Neural cell (in vitro differentiated cells): ENCODE measurements around the gene SLFNL1. TPM values are rescaled to one million over a fixed set of nuclear protein-coding genes. Genes with fewer than 3 reads are reported as not detected.

Source experiments
- H2AFZ ChIP-seq: fragments of 200-600, 300-800 bp; sonication (generic), shearing (Covaris generic); 2 replicates; pipeline ENCODE4 v1.6.0; 2014; ENCODE audit warnings: low read depth, mild to moderate bottlenecking, antibody characterized with exemption, low read length, moderate library complexity
- H3F3A ChIP-seq: fragments of 200-600 bp; shearing (Covaris generic); 2 replicates; pipeline ENCODE4 v1.6.1; 2016; ENCODE audit warnings: mild to moderate bottlenecking, moderate library complexity, mixed read lengths, antibody characterized with exemption, low read length; ENCODE audit not compliant: insufficient read depth, poor library complexity, severe bottlenecking
- H3K27ac ChIP-seq: fragments of 200-600, 300-800 bp; sonication (generic), shearing (Covaris generic); 2 replicates; pipeline ENCODE4 v1.5.1; 2014; ENCODE audit warnings: mild to moderate bottlenecking, low read length, moderate library complexity
- H3K27me3 ChIP-seq: fragments of 300-800, 200-600 bp; sonication (generic), shearing (Covaris generic); 2 replicates; pipeline ENCODE4 v1.6.0; 2014; ENCODE audit warnings: mild to moderate bottlenecking, low read depth, low read length, moderate library complexity; ENCODE audit not compliant: insufficient read depth
- H3K36me3 ChIP-seq: fragments of 300-800, 200-600 bp; sonication (generic), shearing (Covaris generic); 2 replicates; pipeline ENCODE4 v1.5.1; 2014; ENCODE audit warnings: mild to moderate bottlenecking, antibody characterized with exemption, low read length, moderate library complexity; ENCODE audit not compliant: insufficient read depth
- H3K4me2 ChIP-seq: fragments of 300-800, 200-600 bp; sonication (generic), shearing (Covaris generic); 2 replicates; pipeline ENCODE4 v1.6.0; 2014; ENCODE audit warnings: mild to moderate bottlenecking, low read length
- H3K4me3 ChIP-seq: fragments of 300-800, 200-600 bp; sonication (generic), shearing (Covaris generic); 2 replicates; pipeline ENCODE4 v1.5.1; 2014; ENCODE audit warnings: mild to moderate bottlenecking, low read length, moderate library complexity
- H3K79me2 ChIP-seq: fragments of 200-600 bp; shearing (Covaris generic); replicated peaks from 2 replicates; pipeline ENCODE4 v1.6.0; 2014; ENCODE audit warnings: mild to moderate bottlenecking, low read length, moderate library complexity; ENCODE audit not compliant: insufficient read depth
- H3K9ac ChIP-seq: fragments of 300-800, 200-600 bp; sonication (generic), shearing (Covaris generic); 2 replicates; pipeline ENCODE4 v1.6.1; 2016; ENCODE audit warnings: mild to moderate bottlenecking, low read length, mixed read lengths
- H3K9me2 ChIP-seq: fragments of 200-600 bp; shearing (Covaris generic); 2 replicates; pipeline ENCODE4 v1.6.1; 2016; ENCODE audit warnings: mild to moderate bottlenecking, low read length, mixed read lengths; ENCODE audit not compliant: insufficient read depth
- H3K9me3 ChIP-seq: fragments of 200-600, 300-800 bp; sonication (generic), shearing (Covaris generic); 2 replicates; pipeline ENCODE4 v1.6.1; 2016; ENCODE audit warnings: mild to moderate bottlenecking, mixed run types, low read length, moderate library complexity, mixed read lengths
- H4K20me1 ChIP-seq: fragments of 200-600 bp; shearing (Covaris generic); 2 replicates; pipeline ENCODE4 v1.6.1; 2016; ENCODE audit warnings: mild to moderate bottlenecking, mixed run types; ENCODE audit not compliant: insufficient read depth
- EP300 ChIP-seq: fragments of 450-650 bp; conservative IDR thresholded peaks from 2 replicates; pipeline ENCODE4 v1.6.1; 2014; ENCODE audit warnings: antibody characterized with exemption, mild to moderate bottlenecking, moderate library complexity; ENCODE audit not compliant: poor library complexity, severe bottlenecking
- EZH2 ChIP-seq: fragments of 200-600, 300-800 bp; shearing (Covaris generic), sonication (generic); IDR thresholded peaks from 2 replicates; pipeline ENCODE4 v1.6.1; 2014; ENCODE audit warnings: antibody characterized with exemption, low read length, borderline replicate concordance, mild to moderate bottlenecking; ENCODE audit not compliant: insufficient read depth, poor library complexity, severe bottlenecking
- MXI1 ChIP-seq: fragments of 450-650 bp; conservative IDR thresholded peaks from 2 replicates; pipeline ENCODE4 v1.6.1; 2014; ENCODE audit warnings: antibody characterized with exemption, mild to moderate bottlenecking; ENCODE audit not compliant: poor library complexity, severe bottlenecking
- POLR2AphosphoS5 ChIP-seq: IDR thresholded peaks from 2 replicates; pipeline ENCODE4 v1.6.1; 2012
- RAD21 ChIP-seq: fragments of 450-650 bp; conservative IDR thresholded peaks from 2 replicates; pipeline ENCODE4 v1.6.1; 2014; ENCODE audit warnings: antibody characterized with exemption, mild to moderate bottlenecking, moderate library complexity
- REST ChIP-seq: IDR thresholded peaks from 2 replicates; pipeline ENCODE4 v1.6.1; 2012; ENCODE audit warnings: borderline replicate concordance
- SMC3 ChIP-seq: fragments of 450-650 bp; conservative IDR thresholded peaks from 2 replicates; pipeline ENCODE4 v1.6.1; 2014; ENCODE audit warnings: antibody characterized with exemption, mild to moderate bottlenecking, moderate library complexity; ENCODE audit not compliant: poor library complexity
- TAF1 ChIP-seq: IDR thresholded peaks from 2 replicates; pipeline ENCODE4 v1.6.1; 2012; ENCODE audit warnings: low read depth
- polyA plus RNA-seq: library from polyadenylated mRNA; depleted of rRNA; stranded (reverse); fragments of >200 nt; gene quantifications from 2 replicates; pipeline ENCODE4 v1.2.3, GENCODE V29; 2014
- TF ChIP-seq, protein P1 (sequence below): fragments of 450-650 bp; IDR thresholded peaks from 2 replicates; pipeline ENCODE4 v1.5.1; 2014; ENCODE audit warnings: antibody characterized with exemption, mild to moderate bottlenecking, moderate library complexity; ENCODE audit not compliant: poor library complexity, severe bottlenecking

Gene SLFNL1
- polyA plus RNA-seq, 1 donor from 2014 or later: 0.26 TPM

DNA sequence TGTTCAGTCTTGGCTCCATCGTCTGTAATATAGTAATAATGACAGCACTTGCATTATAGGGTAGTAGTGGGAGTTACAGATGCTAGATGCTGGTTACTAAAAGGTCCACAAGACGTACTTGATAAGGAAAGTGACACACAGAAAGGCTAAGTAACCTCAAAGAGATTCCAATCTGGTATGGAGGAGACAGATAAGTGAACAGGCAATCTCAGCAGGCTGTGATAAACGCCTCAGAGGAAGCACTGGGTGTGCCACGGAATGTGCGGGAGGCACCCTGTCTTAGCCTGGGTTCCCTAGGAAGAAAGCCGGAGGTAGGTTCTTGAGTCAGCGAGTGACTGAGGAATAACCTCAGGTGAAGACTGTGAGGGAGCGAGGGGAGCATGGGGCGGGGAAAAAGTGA lies 46.6 kb downstream of the SLFNL1 start:
- TF ChIP-seq SMC3 (no peak), POLR2AphosphoS5 (no peak), RAD21 (no peak), MXI1 (no peak), EZH2 (no peak), TAF1 (no peak), REST (no peak), EP300 (no peak)
- TF ChIP-seq, protein P1, sequence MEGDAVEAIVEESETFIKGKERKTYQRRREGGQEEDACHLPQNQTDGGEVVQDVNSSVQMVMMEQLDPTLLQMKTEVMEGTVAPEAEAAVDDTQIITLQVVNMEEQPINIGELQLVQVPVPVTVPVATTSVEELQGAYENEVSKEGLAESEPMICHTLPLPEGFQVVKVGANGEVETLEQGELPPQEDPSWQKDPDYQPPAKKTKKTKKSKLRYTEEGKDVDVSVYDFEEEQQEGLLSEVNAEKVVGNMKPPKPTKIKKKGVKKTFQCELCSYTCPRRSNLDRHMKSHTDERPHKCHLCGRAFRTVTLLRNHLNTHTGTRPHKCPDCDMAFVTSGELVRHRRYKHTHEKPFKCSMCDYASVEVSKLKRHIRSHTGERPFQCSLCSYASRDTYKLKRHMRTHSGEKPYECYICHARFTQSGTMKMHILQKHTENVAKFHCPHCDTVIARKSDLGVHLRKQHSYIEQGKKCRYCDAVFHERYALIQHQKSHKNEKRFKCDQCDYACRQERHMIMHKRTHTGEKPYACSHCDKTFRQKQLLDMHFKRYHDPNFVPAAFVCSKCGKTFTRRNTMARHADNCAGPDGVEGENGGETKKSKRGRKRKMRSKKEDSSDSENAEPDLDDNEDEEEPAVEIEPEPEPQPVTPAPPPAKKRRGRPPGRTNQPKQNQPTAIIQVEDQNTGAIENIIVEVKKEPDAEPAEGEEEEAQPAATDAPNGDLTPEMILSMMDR: no peak
- Histone ChIP-seq H3K36me3 (no peaks in the 10 kb centered on the region), H3F3A (no peaks in the 10 kb centered on the region), H3K9me3 (no peaks in the 10 kb centered on the region), H3K9me2 (no peaks in the 10 kb centered on the region), H3K4me3 (no peak overlapping the region), H3K4me2 (no peak overlapping the region), H3K79me2 (no peaks in the 10 kb centered on the region), H3K27ac (no peak overlapping the region), H3K9ac (no peak overlapping the region), H4K20me1 (no peaks in the 10 kb centered on the region), H2AFZ (no peak overlapping the region), H3K27me3 (no peaks in the 10 kb centered on the region)

GRCh38 chr1:40973912-40974311 lies 47.6 kb downstream of the SLFNL1 start:
- Histone ChIP-seq H3K27ac (no peak overlapping the region), H4K20me1 (no peaks in the 10 kb centered on the region), H3K27me3 (no peaks in the 10 kb centered on the region), H3K9me3 (no peaks in the 10 kb centered on the region), H3K4me3 (no peak overlapping the region), H3K79me2 (no peaks in the 10 kb centered on the region), H2AFZ (no peak overlapping the region), H3F3A (no peaks in the 10 kb centered on the region), H3K9me2 (no peaks in the 10 kb centered on the region), H3K4me2 (no peak overlapping the region), H3K9ac (no peak overlapping the region), H3K36me3 (no peaks in the 10 kb centered on the region)
- TF ChIP-seq RAD21: no peak
- no peak for TF ChIP-seq POLR2AphosphoS5

DNA sequence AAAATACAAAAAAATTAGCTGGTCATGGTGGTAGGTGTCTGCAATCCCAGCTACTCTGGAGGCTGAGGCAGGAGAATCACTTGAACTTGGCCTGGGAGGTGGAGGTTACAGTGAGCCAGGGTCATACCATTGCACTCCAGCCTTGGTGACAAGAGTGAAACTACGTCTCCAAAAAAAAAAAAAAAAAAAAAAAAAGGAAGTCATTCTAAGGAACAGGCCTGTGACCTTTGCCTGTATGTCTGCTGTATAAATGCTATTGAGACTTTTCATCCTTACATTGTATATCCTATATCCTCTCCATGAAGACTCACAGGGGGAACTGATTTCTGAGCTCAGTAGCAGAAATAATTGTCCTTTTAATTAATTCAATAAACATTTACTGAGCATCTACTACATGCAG lies 49.6 kb downstream of the SLFNL1 start:
- H3K79me2 ChIP-seq: no peaks in the 10 kb centered on the region
- TF ChIP-seq TAF1: no peak
- TF ChIP-seq REST: no peak
- TF ChIP-seq EZH2: no peak
- TF ChIP-seq SMC3: no peak
- no peak for TF ChIP-seq MXI1
- TF ChIP-seq, protein P1: no peak
- TF ChIP-seq RAD21: no peak
- no peak for TF ChIP-seq EP300
- TF ChIP-seq POLR2AphosphoS5: no peak
- H3F3A ChIP-seq: no peaks in the 10 kb centered on the region
- no peaks in the 10 kb centered on the region for H3K9me3 ChIP-seq
- no peak overlapping the region for H3K4me2 ChIP-seq
- no peak overlapping the region for H2AFZ ChIP-seq
- no peak overlapping the region for H3K4me3 ChIP-seq
- no peaks in the 10 kb centered on the region for H3K36me3 ChIP-seq
- no peak overlapping the region for H3K9ac ChIP-seq
- H3K27ac ChIP-seq: no peak overlapping the region
- no peaks in the 10 kb centered on the region for H4K20me1 ChIP-seq
- H3K9me2 ChIP-seq: no peaks in the 10 kb centered on the region
- no peaks in the 10 kb centered on the region for H3K27me3 ChIP-seq
